Neural cell (in vitro differentiated cells): ENCODE data around the gene IQCH. TPM values are rescaled to one million over a fixed set of nuclear protein-coding genes. Genes with fewer than 3 reads are reported as not detected.

Source experiments
- H2AFZ ChIP-seq: fragments of 200-600, 300-800 bp; sonication (generic), shearing (Covaris generic); 2 replicates; pipeline ENCODE4 v1.6.0; 2014; ENCODE audit warnings: low read depth, mild to moderate bottlenecking, antibody characterized with exemption, low read length, moderate library complexity
- H3F3A ChIP-seq: fragments of 200-600 bp; shearing (Covaris generic); 2 replicates; pipeline ENCODE4 v1.6.1; 2016; ENCODE audit warnings: mild to moderate bottlenecking, moderate library complexity, mixed read lengths, antibody characterized with exemption, low read length; ENCODE audit not compliant: insufficient read depth, poor library complexity, severe bottlenecking
- H3K27ac ChIP-seq: fragments of 200-600, 300-800 bp; sonication (generic), shearing (Covaris generic); 2 replicates; pipeline ENCODE4 v1.5.1; 2014; ENCODE audit warnings: mild to moderate bottlenecking, low read length, moderate library complexity
- H3K27me3 ChIP-seq: fragments of 300-800, 200-600 bp; sonication (generic), shearing (Covaris generic); 2 replicates; pipeline ENCODE4 v1.6.0; 2014; ENCODE audit warnings: mild to moderate bottlenecking, low read depth, low read length, moderate library complexity; ENCODE audit not compliant: insufficient read depth
- H3K36me3 ChIP-seq: fragments of 300-800, 200-600 bp; sonication (generic), shearing (Covaris generic); 2 replicates; pipeline ENCODE4 v1.5.1; 2014; ENCODE audit warnings: mild to moderate bottlenecking, antibody characterized with exemption, low read length, moderate library complexity; ENCODE audit not compliant: insufficient read depth
- H3K4me2 ChIP-seq: fragments of 300-800, 200-600 bp; sonication (generic), shearing (Covaris generic); 2 replicates; pipeline ENCODE4 v1.6.0; 2014; ENCODE audit warnings: mild to moderate bottlenecking, low read length
- H3K4me3 ChIP-seq: fragments of 300-800, 200-600 bp; sonication (generic), shearing (Covaris generic); 2 replicates; pipeline ENCODE4 v1.5.1; 2014; ENCODE audit warnings: mild to moderate bottlenecking, low read length, moderate library complexity
- H3K79me2 ChIP-seq: fragments of 200-600 bp; shearing (Covaris generic); replicated peaks from 2 replicates; pipeline ENCODE4 v1.6.0; 2014; ENCODE audit warnings: mild to moderate bottlenecking, low read length, moderate library complexity; ENCODE audit not compliant: insufficient read depth
- H3K9ac ChIP-seq: fragments of 300-800, 200-600 bp; sonication (generic), shearing (Covaris generic); 2 replicates; pipeline ENCODE4 v1.6.1; 2016; ENCODE audit warnings: mild to moderate bottlenecking, low read length, mixed read lengths
- H3K9me2 ChIP-seq: fragments of 200-600 bp; shearing (Covaris generic); 2 replicates; pipeline ENCODE4 v1.6.1; 2016; ENCODE audit warnings: mild to moderate bottlenecking, low read length, mixed read lengths; ENCODE audit not compliant: insufficient read depth
- H3K9me3 ChIP-seq: fragments of 200-600, 300-800 bp; sonication (generic), shearing (Covaris generic); 2 replicates; pipeline ENCODE4 v1.6.1; 2016; ENCODE audit warnings: mild to moderate bottlenecking, mixed run types, low read length, moderate library complexity, mixed read lengths
- H4K20me1 ChIP-seq: fragments of 200-600 bp; shearing (Covaris generic); 2 replicates; pipeline ENCODE4 v1.6.1; 2016; ENCODE audit warnings: mild to moderate bottlenecking, mixed run types; ENCODE audit not compliant: insufficient read depth
- EP300 ChIP-seq: fragments of 450-650 bp; conservative IDR thresholded peaks from 2 replicates; pipeline ENCODE4 v1.6.1; 2014; ENCODE audit warnings: antibody characterized with exemption, mild to moderate bottlenecking, moderate library complexity; ENCODE audit not compliant: poor library complexity, severe bottlenecking
- EZH2 ChIP-seq: fragments of 200-600, 300-800 bp; shearing (Covaris generic), sonication (generic); IDR thresholded peaks from 2 replicates; pipeline ENCODE4 v1.6.1; 2014; ENCODE audit warnings: antibody characterized with exemption, low read length, borderline replicate concordance, mild to moderate bottlenecking; ENCODE audit not compliant: insufficient read depth, poor library complexity, severe bottlenecking
- MXI1 ChIP-seq: fragments of 450-650 bp; conservative IDR thresholded peaks from 2 replicates; pipeline ENCODE4 v1.6.1; 2014; ENCODE audit warnings: antibody characterized with exemption, mild to moderate bottlenecking; ENCODE audit not compliant: poor library complexity, severe bottlenecking
- POLR2AphosphoS5 ChIP-seq: IDR thresholded peaks from 2 replicates; pipeline ENCODE4 v1.6.1; 2012
- RAD21 ChIP-seq: fragments of 450-650 bp; conservative IDR thresholded peaks from 2 replicates; pipeline ENCODE4 v1.6.1; 2014; ENCODE audit warnings: antibody characterized with exemption, mild to moderate bottlenecking, moderate library complexity
- SMC3 ChIP-seq: fragments of 450-650 bp; conservative IDR thresholded peaks from 2 replicates; pipeline ENCODE4 v1.6.1; 2014; ENCODE audit warnings: antibody characterized with exemption, mild to moderate bottlenecking, moderate library complexity; ENCODE audit not compliant: poor library complexity
- TAF1 ChIP-seq: IDR thresholded peaks from 2 replicates; pipeline ENCODE4 v1.6.1; 2012; ENCODE audit warnings: low read depth
- polyA plus RNA-seq: library from polyadenylated mRNA; depleted of rRNA; stranded (reverse); fragments of >200 nt; gene quantifications from 2 replicates; pipeline ENCODE4 v1.2.3, GENCODE V29; 2014
- TF ChIP-seq, protein P1 (sequence below): fragments of 450-650 bp; IDR thresholded peaks from 2 replicates; pipeline ENCODE4 v1.5.1; 2014; ENCODE audit warnings: antibody characterized with exemption, mild to moderate bottlenecking, moderate library complexity; ENCODE audit not compliant: poor library complexity, severe bottlenecking
- TF ChIP-seq, protein P2 (sequence below): IDR thresholded peaks from 2 replicates; pipeline ENCODE4 v1.6.1; 2012; ENCODE audit warnings: borderline replicate concordance

The IQCH gene
- polyA plus RNA-seq, 1 donor from 2014 or later = 2.8 TPM

DNA sequence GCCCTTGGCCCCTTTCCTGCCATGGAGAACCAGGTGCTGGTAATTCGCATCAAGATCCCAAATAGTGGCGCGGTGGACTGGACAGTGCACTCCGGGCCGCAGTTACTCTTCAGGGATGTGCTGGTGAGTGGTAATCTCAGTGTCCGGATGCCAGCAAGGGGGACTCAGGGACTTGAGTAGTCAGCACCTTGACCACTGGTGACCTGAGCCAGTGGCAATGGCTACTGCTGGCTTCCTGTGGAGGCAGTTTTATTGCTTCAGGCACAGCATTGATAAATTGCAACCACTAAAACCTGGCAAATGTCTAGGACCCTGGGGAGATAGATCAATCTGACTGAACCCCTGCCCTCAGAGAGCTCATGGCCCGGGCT is 288.7 kb downstream of the IQCH start:
- no peaks in the 10 kb centered on the region for H3F3A ChIP-seq
- H3K4me2 ChIP-seq = peak overlapping the region; percentile 71
- no peaks in the 10 kb centered on the region for H3K27me3 ChIP-seq
- H4K20me1 ChIP-seq = no peaks in the 10 kb centered on the region
- H3K9me3 ChIP-seq = no peaks in the 10 kb centered on the region
- H3K4me3 ChIP-seq = peak overlapping the region; percentile 89
- TF ChIP-seq EP300 (no peak), TAF1 (no peak), EZH2 (no peak), RAD21 (no peak), POLR2AphosphoS5 (no peak), MXI1 (no peak)
- TF ChIP-seq, protein P1, sequence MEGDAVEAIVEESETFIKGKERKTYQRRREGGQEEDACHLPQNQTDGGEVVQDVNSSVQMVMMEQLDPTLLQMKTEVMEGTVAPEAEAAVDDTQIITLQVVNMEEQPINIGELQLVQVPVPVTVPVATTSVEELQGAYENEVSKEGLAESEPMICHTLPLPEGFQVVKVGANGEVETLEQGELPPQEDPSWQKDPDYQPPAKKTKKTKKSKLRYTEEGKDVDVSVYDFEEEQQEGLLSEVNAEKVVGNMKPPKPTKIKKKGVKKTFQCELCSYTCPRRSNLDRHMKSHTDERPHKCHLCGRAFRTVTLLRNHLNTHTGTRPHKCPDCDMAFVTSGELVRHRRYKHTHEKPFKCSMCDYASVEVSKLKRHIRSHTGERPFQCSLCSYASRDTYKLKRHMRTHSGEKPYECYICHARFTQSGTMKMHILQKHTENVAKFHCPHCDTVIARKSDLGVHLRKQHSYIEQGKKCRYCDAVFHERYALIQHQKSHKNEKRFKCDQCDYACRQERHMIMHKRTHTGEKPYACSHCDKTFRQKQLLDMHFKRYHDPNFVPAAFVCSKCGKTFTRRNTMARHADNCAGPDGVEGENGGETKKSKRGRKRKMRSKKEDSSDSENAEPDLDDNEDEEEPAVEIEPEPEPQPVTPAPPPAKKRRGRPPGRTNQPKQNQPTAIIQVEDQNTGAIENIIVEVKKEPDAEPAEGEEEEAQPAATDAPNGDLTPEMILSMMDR = no peak
- TF ChIP-seq, protein P2, sequence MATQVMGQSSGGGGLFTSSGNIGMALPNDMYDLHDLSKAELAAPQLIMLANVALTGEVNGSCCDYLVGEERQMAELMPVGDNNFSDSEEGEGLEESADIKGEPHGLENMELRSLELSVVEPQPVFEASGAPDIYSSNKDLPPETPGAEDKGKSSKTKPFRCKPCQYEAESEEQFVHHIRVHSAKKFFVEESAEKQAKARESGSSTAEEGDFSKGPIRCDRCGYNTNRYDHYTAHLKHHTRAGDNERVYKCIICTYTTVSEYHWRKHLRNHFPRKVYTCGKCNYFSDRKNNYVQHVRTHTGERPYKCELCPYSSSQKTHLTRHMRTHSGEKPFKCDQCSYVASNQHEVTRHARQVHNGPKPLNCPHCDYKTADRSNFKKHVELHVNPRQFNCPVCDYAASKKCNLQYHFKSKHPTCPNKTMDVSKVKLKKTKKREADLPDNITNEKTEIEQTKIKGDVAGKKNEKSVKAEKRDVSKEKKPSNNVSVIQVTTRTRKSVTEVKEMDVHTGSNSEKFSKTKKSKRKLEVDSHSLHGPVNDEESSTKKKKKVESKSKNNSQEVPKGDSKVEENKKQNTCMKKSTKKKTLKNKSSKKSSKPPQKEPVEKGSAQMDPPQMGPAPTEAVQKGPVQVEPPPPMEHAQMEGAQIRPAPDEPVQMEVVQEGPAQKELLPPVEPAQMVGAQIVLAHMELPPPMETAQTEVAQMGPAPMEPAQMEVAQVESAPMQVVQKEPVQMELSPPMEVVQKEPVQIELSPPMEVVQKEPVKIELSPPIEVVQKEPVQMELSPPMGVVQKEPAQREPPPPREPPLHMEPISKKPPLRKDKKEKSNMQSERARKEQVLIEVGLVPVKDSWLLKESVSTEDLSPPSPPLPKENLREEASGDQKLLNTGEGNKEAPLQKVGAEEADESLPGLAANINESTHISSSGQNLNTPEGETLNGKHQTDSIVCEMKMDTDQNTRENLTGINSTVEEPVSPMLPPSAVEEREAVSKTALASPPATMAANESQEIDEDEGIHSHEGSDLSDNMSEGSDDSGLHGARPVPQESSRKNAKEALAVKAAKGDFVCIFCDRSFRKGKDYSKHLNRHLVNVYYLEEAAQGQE = no peak
- no peaks in the 10 kb centered on the region for H3K9me2 ChIP-seq
- no peaks in the 10 kb centered on the region for H3K36me3 ChIP-seq
- H3K79me2 ChIP-seq = no peaks in the 10 kb centered on the region
- H3K9ac ChIP-seq = peak overlapping the region; percentile 89
- H3K27ac ChIP-seq = peak overlapping the region; percentile 47
- peak overlapping the region; percentile 52 for H2AFZ ChIP-seq

DNA sequence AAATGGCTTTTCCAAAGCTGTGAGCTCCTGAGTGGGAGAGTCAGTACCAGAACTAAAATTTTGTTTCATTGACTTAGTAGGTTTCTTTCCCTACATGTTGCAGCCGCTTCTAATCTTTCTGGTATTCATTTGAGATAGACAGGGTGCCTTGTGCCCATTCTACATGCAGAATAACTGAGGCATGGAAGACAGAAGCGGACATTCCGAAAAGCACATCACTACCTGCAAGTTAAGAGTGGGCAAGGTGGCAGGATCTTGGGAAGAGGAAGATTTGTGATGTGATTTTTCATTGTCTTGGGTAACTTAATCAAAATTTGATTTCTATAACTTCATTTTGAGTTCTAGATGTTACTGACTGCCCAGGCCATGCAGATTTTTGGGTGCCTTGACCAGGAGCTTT is 289.9 kb downstream of the IQCH start:
- H3K36me3 ChIP-seq = no peaks in the 10 kb centered on the region
- H3K27me3 ChIP-seq = no peaks in the 10 kb centered on the region
- H3K4me2 ChIP-seq = no peak overlapping the region
- no peak overlapping the region for H2AFZ ChIP-seq
- TF ChIP-seq TAF1 (no peak), SMC3 (no peak), POLR2AphosphoS5 (no peak), RAD21 (no peak), EP300 (no peak), EZH2 (no peak), MXI1 (no peak)
- TF ChIP-seq, protein P1 = no peak
- TF ChIP-seq, protein P2 = no peak
- no peak overlapping the region for H3K27ac ChIP-seq
- H3K79me2 ChIP-seq = no peaks in the 10 kb centered on the region
- H3K9me2 ChIP-seq = no peaks in the 10 kb centered on the region
- H3K9me3 ChIP-seq = no peaks in the 10 kb centered on the region
- H4K20me1 ChIP-seq = no peaks in the 10 kb centered on the region
- no peak overlapping the region for H3K9ac ChIP-seq
- H3K4me3 ChIP-seq = peak overlapping the region; percentile 89
- no peaks in the 10 kb centered on the region for H3F3A ChIP-seq
